HK-2 (cell line): ENCODE data around the gene GOLGA8M.
"Not testable (repeated sequence)": the region's sequence is repeated elsewhere in the genome, so short reads cannot be mapped to it uniquely, and the experiment has no call there.

Experiments used
- DNase-seq: peaks from one replicate; pipeline ENCODE4 v3.0.0-alpha.2; 2018; ENCODE audit not compliant: unreplicated experiment

The GOLGA8M gene

GRCh38 chr15:28712270-28712669 is at the start of gene GOLGA8M:
GOLGA8M (minus strand) TSS chr15:28712421; CDS start chr15:28712323, 98 bp downstream.
- DNase-seq, result not testable (repeated sequence)

GRCh38 chr15:28742890-28743289 is 30.7 kb upstream of the GOLGA8M start:
- not testable (repeated sequence) for DNase-seq

- not testable (repeated sequence) for DNase-seq
These were observed 26.5 kb upstream of the GOLGA8M start for GRCh38 chr15:28738590-28739292.

- not testable (repeated sequence) for DNase-seq
These were observed 26.0 kb upstream of the GOLGA8M start for GRCh38 chr15:28738200-28738561.

GRCh38 chr15:28737521-28738199 is 25.4 kb upstream of the GOLGA8M start:
- DNase-seq, result peak; percentile 23

- DNase-seq, result not testable (repeated sequence)
These were observed 15.8 kb upstream of the GOLGA8M start for GRCh38 chr15:28728061-28728460.

- not testable (repeated sequence) for DNase-seq
These were observed 14.8 kb upstream of the GOLGA8M start for GRCh38 chr15:28727026-28727425.

GRCh38 chr15:28726102-28726501 is 13.9 kb upstream of the GOLGA8M start:
- DNase-seq, result no peak

- no peak for DNase-seq
These were observed 13.3 kb upstream of the GOLGA8M start for GRCh38 chr15:28725556-28725955.

GRCh38 chr15:28723986-28724385 is 11.8 kb upstream of the GOLGA8M start:
- not testable (repeated sequence) for DNase-seq

- DNase-seq, result not testable (repeated sequence)
These were observed 7.4 kb upstream of the GOLGA8M start for GRCh38 chr15:28719626-28720025.

- not testable (repeated sequence) for DNase-seq
These were observed 6.4 kb upstream of the GOLGA8M start for GRCh38 chr15:28718576-28718975.

GRCh38 chr15:28714176-28714575 is 2.0 kb upstream of the GOLGA8M start:
- DNase-seq, result not testable (repeated sequence)

- DNase-seq, result not testable (repeated sequence)
These were observed 8.3 kb downstream of the GOLGA8M start for GRCh38 chr15:28703927-28704326.

GRCh38 chr15:28702427-28702826 is 9.8 kb downstream of the GOLGA8M start:
- not testable (repeated sequence) for DNase-seq

- DNase-seq, result not testable (repeated sequence)
These were observed 18.0 kb downstream of the GOLGA8M start for GRCh38 chr15:28694006-28694751.

GRCh38 chr15:28693021-28693420 is 19.2 kb downstream of the GOLGA8M start:
- DNase-seq, result not testable (repeated sequence)

- not testable (repeated sequence) for DNase-seq
These were observed 38.7 kb downstream of the GOLGA8M start for GRCh38 chr15:28673533-28673932.

GRCh38 chr15:28672122-28672521 is 40.1 kb downstream of the GOLGA8M start:
- not testable (repeated sequence) for DNase-seq

GRCh38 chr15:28666402-28666801 is 45.8 kb downstream of the GOLGA8M start:
- DNase-seq, result not testable (repeated sequence)

- DNase-seq, result not testable (repeated sequence)
These were observed 47.6 kb downstream of the GOLGA8M start for GRCh38 chr15:28664575-28664974.

- not testable (repeated sequence) for DNase-seq
These were observed 48.5 kb downstream of the GOLGA8M start for GRCh38 chr15:28663717-28664116.
